NB4 (cell line): ENCODE measurements around the gene DTX3.
"Not testable (repeated sequence)": the region's sequence is repeated elsewhere in the genome, so short reads cannot be mapped to it uniquely, and the experiment has no call there.

Experiments
- DNase-seq: peaks from one replicate; pipeline ENCODE4 v3.0.0; 2010; ENCODE audit warnings: low read depth
- H3K4me3 ChIP-seq: one replicate; pipeline ENCODE4 v1.5.1; 2011; ENCODE audit warnings: mild to moderate bottlenecking, low read depth, low read length, moderate library complexity
- CTCF ChIP-seq: IDR thresholded peaks from one replicate; pipeline ENCODE4 v1.5.1; 2012; ENCODE audit warnings: low read depth, low read length
- MAX ChIP-seq: IDR thresholded peaks from 2 replicates; pipeline ENCODE4 v1.6.1; 2011; ENCODE audit warnings: low read depth, low read length
- MYC ChIP-seq: IDR thresholded peaks from 2 replicates; pipeline ENCODE4 v1.6.1; 2011; ENCODE audit warnings: low read depth, low read length
- POLR2A ChIP-seq: IDR thresholded peaks from 2 replicates; pipeline ENCODE4 v1.6.1; 2011; ENCODE audit warnings: mild to moderate bottlenecking; ENCODE audit not compliant: insufficient read length; ENCODE audit errors: extremely low read depth

The DTX3 gene

GRCh38 chr12:57586128-57586527 is 18.5 kb upstream of the DTX3 start:
- no peak for TF ChIP-seq MYC
- TF ChIP-seq CTCF, result no peak
- no peak for TF ChIP-seq POLR2A
- TF ChIP-seq MAX, result no peak

GRCh38 chr12:57586832-57587429 is 17.7 kb upstream of the DTX3 start:
- DNase-seq, result no peak
- TF ChIP-seq MYC, result no peak
- TF ChIP-seq POLR2A, result no peak
- no peak for TF ChIP-seq CTCF
- no peak for TF ChIP-seq MAX
- no peak overlapping the region for H3K4me3 ChIP-seq

More at GRCh38 chr12:57586128-57586527, 18.5 kb upstream of the DTX3 start:
- DNase-seq, result no peak
- no peak overlapping the region for H3K4me3 ChIP-seq

- H3K4me3 ChIP-seq, DNase-seq: not testable (repeated sequence)
These were observed 15.5 kb upstream of the DTX3 start for GRCh38 chr12:57588951-57589610.

GRCh38 chr12:57590479-57590863 is 14.2 kb upstream of the DTX3 start:
- TF ChIP-seq CTCF (no peak), MYC (no peak), MAX (no peak), POLR2A (no peak)
- H3K4me3 ChIP-seq, result peak overlapping the region; percentile 74
- DNase-seq, result no peak

GRCh38 chr12:57590864-57591781 is 13.5 kb upstream of the DTX3 start, which contains the start of gene PIP4K2C:
TSS of gene PIP4K2C (plus strand) at chr12:57591192. CDS start at chr12:57591290, 98 bp downstream.
- peak within 1 kb of the TSS; percentile 74 for H3K4me3 ChIP-seq
- TF ChIP-seq MAX (peak; percentile 85), MYC (0 out of 2 replicates have a peak, but pooled peaks have one; percentile 26), POLR2A (peak; percentile 70), CTCF (no peak)
- peak; percentile 81 for DNase-seq

- H3K4me3 ChIP-seq, result peak overlapping the region; percentile 74
- DNase-seq, result no peak
- TF ChIP-seq CTCF (no peak), MYC (no peak), MAX (no peak), POLR2A (no peak)
These were observed 12.8 kb upstream of the DTX3 start for GRCh38 chr12:57591782-57592325.
